GM19099 (cell line): ENCODE measurements around the gene LGALS12.

Experiments used
- POLR2A ChIP-seq: IDR thresholded peaks from 3 replicates; pipeline ENCODE4 v1.6.1; 2011; ENCODE audit warnings: low read depth; ENCODE audit not compliant: insufficient read length; ENCODE audit errors: extremely low read depth

The LGALS12 gene

GRCh38 chr11:63521896-63522295, 16.0 kb downstream of the LGALS12 start:
- no peak for TF ChIP-seq POLR2A

GRCh38 chr11:63523151-63523550, 17.3 kb downstream of the LGALS12 start:
- no peak for TF ChIP-seq POLR2A

GRCh38 chr11:63527667-63528066, 21.8 kb downstream of the LGALS12 start:
- TF ChIP-seq POLR2A, result no peak

GRCh38 chr11:63530021-63530420, 24.1 kb downstream of the LGALS12 start:
- no peak for TF ChIP-seq POLR2A

- no peak for TF ChIP-seq POLR2A
These were observed 26.2 kb downstream of the LGALS12 start for GRCh38 chr11:63532117-63532516.

- no peak for TF ChIP-seq POLR2A
These were observed 27.1 kb downstream of the LGALS12 start for GRCh38 chr11:63532799-63533475.

GRCh38 chr11:63534076-63534475, 28.2 kb downstream of the LGALS12 start:
- TF ChIP-seq POLR2A, result no peak

GRCh38 chr11:63534895-63535461, 29.1 kb downstream of the LGALS12 start:
- no peak for TF ChIP-seq POLR2A

- TF ChIP-seq POLR2A, result no peak
These were observed 29.9 kb downstream of the LGALS12 start for GRCh38 chr11:63535734-63536133.

- peak; percentile 51 for TF ChIP-seq POLR2A
These were observed 30.9 kb downstream of the LGALS12 start, which contains the start of gene PLAAT4 for GRCh38 chr11:63536669-63537292. Gene PLAAT4, plus strand, starts transcription at chr11:63536808. Its CDS starts 61 bp downstream, at chr11:63536869.

GRCh38 chr11:63537293-63538101, 31.6 kb downstream of the LGALS12 start:
- no peak for TF ChIP-seq POLR2A

GRCh38 chr11:63543711-63544110, 37.8 kb downstream of the LGALS12 start:
- no peak for TF ChIP-seq POLR2A

GRCh38 chr11:63547061-63547460, 41.2 kb downstream of the LGALS12 start:
- no peak for TF ChIP-seq POLR2A

GRCh38 chr11:63548178-63548577, 42.3 kb downstream of the LGALS12 start:
- TF ChIP-seq POLR2A, result no peak

GRCh38 chr11:63549411-63549810, 43.5 kb downstream of the LGALS12 start:
- TF ChIP-seq POLR2A, result no peak
